HG03097 (cell line): Measurements from ENCODE around the gene LUZP4.
"Not testable (repeated sequence)": the region's sequence is repeated elsewhere in the genome, so short reads cannot be mapped to it uniquely, and the experiment has no call there.

Experiments used
- ATAC-seq: cut with Tn5 transposase; IDR thresholded peaks from one replicate; pipeline ENCODE4 v1.9.1; 2021; ENCODE audit not compliant: unreplicated experiment, low FRiP score

Gene LUZP4, protein sequence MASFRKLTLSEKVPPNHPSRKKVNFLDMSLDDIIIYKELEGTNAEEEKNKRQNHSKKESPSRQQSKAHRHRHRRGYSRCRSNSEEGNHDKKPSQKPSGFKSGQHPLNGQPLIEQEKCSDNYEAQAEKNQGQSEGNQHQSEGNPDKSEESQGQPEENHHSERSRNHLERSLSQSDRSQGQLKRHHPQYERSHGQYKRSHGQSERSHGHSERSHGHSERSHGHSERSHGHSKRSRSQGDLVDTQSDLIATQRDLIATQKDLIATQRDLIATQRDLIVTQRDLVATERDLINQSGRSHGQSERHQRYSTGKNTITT

DNA sequence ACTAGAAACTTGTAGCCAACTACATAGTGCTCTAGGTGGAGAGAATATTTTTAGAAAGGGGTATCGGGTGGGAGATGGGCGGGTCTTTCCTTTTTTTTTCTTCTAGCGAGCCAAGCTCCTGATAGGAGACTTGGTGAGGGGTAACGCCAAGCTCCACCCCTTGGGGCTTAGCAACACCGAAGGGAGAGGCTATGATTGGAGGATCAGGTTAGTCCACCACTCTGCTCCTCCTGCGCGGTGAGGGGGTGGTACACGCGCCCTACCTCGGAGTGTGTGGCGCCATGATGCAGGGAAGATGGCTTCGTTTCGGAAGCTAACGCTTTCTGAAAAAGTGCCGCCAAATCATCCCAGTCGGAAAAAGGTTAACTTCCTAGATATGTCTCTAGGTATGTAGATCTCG lies at the start of gene LUZP4:
Gene LUZP4 (plus strand): TSS at position 251 of the 400 bp plus-strand sequence. CDS start 45 bp downstream, at position 296.
- ATAC-seq: no peak

DNA sequence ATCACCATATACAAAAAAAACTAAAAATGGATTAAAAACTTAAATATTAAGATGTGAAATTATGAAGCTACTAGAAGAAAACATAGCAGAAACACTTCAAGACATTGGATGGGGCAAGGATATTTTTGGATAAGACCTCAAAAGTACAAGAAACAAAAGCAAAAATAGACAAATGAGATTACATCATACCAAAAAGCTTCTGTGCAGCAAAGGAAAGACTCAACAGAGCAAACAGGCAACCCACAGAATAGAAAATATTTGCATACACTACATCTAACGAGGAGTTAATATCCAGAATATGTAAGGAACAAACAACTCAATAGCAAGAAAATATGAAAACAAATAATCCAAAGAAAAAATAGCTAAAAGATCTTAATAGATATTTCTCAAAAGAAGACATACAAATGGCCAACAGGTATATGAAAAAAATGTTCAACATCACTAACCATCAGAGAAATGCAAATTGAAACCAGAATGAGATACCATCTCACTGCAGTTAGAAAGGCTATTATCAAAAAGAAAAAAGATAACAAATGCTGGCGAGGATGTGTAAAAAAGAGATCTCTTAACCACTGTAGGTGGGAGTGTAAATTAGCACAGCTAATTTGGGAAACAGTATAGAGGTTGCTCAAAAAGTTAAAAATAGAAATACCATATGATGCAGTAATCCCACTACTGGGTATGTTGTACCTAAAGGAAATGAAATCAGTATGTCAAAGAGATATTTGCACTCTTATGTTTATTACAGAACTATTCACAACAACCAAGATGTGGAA lies 37.9 kb upstream of the LUZP4 start:
- no peak for ATAC-seq

DNA sequence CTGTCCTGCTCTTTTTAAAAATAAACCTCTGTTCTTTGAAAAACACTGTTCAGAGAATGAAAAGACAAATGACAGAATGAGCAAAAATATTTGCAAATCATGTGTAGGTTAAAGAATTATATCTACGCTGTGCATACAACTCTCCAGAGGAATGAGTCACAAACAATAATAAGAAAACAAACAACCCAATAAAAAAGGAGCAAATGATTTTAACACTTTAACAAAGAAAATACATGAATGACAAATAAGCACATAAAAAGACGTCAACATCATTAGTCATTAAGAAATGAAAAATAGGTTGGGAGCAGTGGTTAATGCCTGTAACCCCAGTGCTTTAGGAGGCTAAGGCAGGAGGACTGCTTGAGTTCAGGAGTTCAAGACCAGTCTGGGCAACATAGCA lies 34.5 kb upstream of the LUZP4 start:
- no peak for ATAC-seq

DNA sequence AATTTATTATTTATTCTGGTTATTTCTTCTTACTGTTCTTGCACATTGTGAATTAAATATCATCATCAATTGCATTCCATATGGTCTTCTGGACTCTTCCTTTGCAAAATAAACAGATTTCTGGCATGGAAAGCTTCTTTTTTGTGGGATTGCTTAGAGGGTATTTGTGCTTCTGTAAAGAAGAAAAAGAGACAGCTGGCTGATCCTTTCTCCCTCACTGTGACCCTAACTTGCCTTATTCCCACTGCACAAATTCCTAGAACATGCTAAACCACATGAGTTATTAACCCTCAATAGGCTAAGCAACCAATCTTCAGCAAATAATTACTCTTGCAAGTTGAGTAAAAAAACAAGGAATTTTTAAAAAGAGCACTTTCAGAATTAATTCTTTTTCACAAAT lies 31.8 kb upstream of the LUZP4 start:
- ATAC-seq: no peak

DNA sequence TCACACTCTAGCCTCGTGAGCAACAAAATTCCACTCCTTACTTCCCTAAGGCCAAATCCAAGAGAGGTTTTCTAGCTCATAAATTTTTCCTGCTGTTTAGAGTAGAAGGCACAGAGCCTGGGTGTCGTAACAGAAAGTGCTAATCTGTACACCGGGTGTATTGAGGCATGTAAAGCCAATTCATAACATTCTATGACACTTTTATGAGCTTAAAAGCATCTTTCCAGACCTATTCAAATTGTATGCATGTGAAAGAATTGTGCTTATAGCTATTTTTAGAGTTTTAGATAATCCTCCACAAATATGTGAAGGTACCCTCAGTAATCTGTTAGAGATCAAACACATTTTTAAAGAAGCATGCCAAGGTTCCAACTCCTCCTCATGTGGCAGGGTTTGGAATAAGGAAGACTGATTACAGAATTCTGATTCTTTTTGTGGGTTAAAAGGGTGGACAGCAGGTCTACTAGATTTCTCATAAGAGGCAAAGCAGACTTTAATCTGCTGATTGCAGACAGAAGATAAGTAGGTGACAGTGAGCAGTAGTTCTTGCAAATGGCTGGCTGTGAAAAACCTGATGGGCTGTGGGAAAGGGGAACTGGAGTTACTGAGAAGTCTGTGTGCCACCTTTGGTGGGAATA lies 30.2 kb upstream of the LUZP4 start:
- ATAC-seq: no peak

DNA sequence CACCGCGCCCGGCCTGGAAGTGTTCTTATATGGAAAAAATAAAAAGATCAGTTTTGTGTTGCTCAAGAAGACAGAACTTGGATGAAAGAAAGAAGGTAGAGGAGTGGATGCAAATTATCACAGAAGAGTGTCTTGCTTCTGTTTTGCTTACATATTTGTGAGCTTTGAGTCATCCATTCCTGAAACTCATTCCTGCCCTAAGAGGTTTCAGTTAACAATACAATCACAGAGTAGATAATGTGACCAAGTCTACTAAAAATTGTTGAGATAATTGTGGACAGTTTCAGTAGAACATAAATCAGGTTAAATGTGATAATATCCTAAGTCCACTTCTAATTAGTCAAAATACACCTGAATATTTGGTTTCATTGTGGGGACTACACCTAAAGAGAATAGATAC lies 29.2 kb upstream of the LUZP4 start:
- ATAC-seq: no peak

DNA sequence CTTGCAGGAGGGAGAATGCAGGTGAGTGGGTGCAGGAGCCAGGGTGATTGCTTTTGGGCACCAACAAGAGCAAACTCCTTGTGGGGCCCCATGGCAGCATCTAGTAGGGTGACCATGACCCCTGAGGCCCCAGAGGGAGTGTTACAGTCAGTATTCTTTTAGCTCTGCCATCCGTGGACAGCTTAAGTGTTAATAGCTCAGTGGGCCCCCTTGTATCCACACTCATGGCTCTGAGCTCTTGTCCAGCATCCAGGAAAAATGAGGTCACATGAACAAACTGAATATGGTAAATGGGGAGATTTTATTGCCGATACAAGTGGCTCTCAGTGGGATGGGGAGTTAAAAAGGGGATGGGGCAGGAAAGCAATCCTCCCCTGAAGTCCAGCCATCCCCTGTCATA lies 28.4 kb upstream of the LUZP4 start:
- ATAC-seq: no peak

DNA sequence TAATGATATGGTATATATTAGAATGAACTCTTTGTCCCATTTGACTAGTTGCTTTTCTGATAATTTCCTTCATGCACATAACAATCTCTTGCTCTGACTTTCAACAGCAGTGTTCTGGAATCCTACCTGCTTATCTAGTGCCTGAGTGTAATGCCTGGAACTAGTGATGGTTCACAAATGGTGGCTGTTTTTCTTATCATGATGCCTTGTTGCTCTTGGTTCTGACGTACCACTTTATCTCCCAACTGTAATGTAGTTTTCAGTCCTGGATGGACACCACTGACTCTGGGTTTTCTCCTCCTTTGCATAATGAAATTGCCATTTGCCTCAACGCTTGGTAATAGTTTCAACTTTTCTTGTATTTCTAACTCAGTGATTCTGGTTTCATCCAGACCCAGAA lies 25.5 kb upstream of the LUZP4 start:
- no peak for ATAC-seq

DNA sequence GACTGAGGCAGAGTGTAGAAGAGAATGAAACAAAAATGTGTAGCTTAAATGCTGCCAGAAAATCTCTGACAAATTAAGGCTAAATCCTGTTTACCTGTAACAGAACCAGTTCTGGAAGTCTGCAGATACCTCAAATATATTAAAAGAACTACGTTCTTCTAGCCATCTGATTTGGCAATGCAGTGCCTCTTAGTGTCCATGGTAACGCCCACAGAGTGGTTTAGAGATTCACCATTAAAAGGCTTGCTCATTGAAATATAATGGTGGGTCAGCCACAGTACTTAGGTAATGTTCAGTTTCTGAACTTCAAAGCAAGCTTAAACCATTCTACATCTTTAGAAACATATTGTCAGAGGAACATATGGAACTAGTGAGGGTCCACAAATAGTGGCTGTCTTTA lies 23.2 kb upstream of the LUZP4 start:
- no peak for ATAC-seq

DNA sequence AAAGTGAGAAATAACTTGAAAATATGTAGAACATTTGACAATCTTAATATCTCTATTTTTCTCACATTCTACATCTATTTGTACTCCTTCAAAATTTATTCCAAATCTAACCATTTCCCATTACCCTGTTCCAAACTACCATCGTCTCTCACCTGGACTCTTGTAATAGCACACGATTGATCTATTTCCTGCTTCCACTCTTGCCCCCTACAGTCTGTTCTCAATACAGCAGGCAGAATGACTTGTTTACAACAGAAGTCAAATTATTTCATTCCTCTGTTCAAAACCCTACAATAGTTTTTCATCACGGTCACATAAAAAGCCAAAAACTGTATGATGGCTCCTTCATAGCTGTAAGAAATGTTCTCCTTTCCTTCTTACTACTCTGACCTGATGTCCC lies 21.1 kb upstream of the LUZP4 start:
- no peak for ATAC-seq

DNA sequence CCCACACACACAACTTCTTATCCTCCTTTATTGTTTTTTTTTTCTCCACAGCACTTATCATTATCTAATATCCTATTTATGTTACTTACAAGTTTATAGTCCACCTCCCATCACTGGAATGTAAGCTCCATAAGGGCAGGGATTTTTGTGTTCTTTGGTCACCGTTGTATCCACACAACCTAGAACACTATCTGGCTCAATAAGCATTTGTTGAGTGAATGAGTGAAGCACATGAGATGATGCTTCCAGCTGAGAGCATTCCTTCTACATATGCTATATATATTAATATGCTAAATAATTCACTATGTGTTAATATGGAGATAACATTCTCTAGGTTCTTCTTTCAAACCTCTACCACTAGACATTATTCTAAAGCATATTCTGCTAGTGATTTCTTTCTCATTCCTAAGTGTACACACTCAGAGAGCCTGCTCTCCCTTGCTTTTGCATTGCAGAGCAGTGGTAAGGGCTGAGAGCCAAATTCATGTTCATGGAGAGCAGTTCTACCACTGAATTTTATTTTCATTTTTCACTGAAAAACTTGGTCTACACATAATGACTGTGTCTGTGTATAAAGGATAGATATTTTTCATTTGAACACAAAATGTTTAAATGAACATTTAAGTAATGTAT lies 20.3 kb upstream of the LUZP4 start:
- no peak for ATAC-seq

DNA sequence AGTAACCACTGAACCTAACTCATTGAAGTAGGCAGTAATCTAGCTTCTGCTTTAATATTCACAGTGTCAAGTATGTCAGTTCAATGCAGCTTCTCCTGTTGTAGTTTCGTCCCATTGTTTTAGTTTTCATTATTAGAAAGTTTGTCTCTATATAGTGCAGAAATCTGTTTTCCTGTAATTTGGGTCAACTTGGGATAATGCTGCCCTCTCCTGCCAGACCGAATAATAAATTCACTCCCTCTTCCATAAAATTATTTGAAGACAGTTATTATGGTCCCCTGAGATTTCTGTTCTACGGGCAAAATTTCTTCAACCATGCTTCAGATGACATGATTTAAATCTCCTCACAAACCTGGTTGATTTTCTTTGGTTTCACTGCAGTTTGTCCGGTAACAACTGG lies 4.6 kb upstream of the LUZP4 start:
- ATAC-seq: no peak

DNA sequence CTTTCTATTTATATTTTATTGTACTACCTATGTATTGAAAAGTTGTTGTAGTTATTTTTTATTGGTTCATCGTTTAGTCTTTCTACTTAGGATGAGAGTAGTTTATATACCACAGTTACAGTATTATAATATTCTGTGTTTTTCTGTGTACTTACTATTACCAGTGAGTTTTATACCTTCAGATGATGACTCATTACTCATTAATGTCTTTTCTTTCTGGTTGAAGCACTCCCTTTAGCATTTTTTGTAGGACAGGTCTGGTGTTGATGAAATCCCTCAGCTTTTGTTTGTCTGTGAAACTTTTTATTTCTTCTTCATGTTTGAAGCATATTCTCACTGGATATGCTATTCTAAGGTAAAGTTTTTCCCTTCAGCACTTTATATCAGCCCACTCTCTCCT lies 7.7 kb downstream of the LUZP4 start:
- ATAC-seq: no peak

DNA sequence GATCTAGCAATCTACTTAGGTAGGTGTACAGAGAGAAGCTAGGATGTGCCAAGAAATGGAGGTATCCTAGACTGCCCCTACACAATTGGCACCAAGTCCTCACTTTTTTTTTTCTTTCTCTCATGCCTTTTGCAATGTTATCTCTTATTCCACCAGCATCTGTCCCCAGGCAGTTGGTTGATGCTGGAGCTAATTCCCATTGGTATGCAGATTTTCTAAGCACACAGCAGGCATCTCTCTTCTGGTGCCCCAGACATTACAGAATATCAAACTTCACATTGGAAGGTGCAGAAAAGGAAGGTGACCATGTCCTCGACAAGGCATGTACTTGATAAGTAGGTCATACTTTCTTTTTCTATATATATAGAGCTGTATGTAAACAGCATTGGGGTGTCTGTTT lies 21.6 kb downstream of the LUZP4 start:
- no peak for ATAC-seq

DNA sequence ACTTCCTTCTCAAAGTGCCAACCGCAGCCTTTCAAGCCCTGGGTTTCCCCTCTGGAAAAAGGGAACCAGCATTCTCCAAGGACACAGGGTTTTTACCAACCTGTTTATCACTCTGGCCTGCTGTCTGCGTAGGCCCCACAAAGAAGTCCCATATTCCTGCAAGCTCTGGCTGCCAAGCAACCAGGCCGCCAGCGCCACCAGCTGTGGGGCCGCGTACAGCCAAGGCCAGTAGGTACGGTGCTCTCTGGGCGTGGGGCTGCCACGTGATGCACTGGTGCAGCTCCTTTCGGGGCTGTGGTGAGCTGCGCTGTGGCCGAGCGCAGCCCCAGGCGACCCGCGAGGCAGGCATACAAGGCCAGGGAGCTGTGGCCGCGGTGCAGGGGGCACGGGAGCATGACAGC lies 22.1 kb downstream of the LUZP4 start:
- no peak for ATAC-seq

DNA sequence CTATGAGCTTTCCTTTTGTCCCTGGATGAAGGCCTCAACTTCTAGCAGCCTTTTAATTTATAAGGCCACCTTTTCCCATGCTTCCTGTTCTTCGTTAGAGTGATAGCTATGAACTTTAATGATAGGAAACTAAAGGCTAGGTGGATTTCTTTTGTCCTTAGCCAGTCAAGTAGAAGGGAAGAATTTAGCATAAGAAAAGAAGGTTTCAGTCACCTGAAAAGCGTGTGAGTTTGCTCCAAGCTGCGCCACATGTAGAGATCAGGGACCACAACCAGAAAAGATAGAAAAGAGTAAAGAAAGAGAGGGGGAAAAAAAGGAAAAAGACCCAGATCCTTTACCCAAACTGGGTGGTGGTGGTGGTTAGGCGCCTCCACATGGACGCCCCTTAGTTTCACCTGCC lies 28.6 kb downstream of the LUZP4 start:
- ATAC-seq: no peak

DNA sequence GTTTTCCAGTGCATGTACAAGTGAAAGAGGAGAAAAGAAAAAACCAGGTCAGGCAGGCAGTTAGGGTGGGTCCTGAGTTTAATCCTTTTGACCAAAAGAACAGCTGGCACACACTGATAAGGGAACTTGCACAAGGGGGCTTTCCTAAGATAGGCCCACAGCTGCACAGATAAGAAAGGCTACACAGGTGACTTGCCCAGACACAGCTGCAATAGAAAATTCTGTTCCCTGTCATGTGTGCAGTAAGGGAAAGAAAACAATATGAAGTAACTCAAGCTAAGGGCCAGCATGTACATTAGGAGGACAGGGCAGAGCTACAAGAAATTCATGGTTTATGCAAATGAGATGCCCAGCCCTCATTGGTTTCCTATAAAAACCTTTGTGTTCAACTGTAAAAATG lies 32.9 kb downstream of the LUZP4 start:
- ATAC-seq: no peak

DNA sequence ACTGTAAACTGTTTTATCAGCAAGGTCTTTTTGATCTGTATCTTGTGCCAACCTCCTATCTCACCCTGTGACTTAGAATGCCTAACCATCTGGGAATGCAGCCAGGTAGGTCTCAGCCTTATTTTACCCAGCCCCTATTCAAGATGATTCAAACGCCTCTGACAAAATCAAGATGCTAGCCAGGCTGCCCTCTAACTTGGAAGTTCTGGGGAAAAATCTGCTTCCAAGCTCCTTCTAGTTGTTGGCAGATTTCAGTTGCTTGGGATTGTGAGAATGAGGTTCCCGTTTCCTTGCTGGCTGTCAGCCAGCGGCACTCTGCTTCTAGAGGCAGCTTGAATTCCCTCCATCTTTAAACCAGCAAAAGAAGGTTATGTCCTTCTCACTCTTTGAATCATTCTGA lies 34.7 kb downstream of the LUZP4 start:
- ATAC-seq: no peak

DNA sequence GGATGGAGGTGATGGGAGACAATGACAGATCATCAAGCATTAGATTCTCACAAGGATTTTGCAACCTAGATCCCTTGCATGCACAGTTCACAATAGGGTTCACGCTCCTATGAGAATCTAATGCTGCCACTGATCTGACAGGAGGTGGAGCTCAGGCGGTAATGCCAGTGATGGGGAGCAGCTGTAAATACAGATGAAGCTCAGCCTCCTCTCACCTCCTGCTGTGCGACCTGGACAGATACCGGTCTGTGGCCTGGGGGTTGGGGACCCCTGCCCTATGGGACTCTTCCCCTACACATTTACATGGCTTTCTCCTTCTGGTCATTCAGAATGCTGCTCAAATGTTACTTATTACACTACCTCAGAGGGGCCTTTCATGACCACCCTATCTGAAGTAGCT lies 39.8 kb downstream of the LUZP4 start:
- not testable (repeated sequence) for ATAC-seq

DNA sequence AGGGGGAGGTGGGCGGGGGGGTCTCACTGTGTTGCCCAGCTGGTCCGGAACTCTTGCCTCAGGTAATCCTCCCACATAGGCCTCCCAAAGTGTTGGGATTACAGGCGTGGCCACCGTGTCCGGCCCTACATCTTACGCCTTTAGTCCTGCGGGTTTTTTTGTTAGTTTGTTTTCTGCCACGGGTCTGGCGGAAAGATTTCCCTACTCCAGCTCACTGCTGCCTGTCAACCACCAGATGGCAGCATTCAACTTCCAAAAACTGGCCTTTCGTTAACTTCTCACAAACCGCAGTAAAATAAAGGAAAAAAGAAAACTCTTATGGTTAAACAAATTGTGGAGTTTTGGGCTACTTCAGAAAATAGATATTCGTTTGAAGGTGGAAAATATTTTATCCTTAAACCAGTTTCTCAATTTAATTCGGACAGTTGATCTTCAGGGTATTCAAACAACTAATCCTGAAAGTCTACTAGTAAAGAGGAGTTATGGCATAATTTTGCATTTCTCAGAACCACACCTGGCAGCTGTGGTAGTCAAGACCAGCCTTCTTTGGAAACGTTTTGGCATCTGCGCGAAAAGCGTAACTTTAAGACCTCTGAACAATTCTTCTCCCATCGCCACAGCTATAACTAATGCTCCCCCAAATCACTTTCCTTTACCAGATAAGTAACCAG lies 41.1 kb downstream of the LUZP4 start:
- ATAC-seq: no peak

DNA sequence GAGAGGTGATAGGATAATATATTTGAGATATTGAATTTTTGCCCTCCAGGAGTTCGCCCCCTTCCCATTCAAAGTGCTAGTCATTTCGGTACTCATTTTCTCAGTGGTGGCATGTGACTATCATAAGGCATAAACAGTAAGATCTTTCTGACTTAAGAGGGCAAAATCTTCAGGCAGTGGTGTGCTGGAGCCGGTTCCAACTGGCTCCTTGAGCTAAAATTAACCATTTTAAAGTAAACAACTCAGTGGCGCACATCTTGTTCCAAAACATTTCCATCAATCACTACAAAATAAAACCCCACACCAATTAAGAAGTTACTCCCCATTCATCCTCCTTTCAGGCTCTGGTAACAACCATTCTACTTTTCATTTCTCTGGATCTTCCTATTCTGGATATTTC lies 43.3 kb downstream of the LUZP4 start:
- ATAC-seq: no peak
